AG04449 (cell line): ENCODE results near the gene AKAP6.

Experiments
- CTCF ChIA-PET: fragments of 350-600 bp; formaldehyde crosslinking; extraction: SDS; loops from one replicate; lab custom pipeline; 2021; ENCODE audit warnings: antibody characterized with exemption; lab: Yijun Ruan, JAX
- POLR2A ChIA-PET: fragments of 400-600, 350-600 bp; formaldehyde crosslinking; extraction: SDS; loops from one replicate; lab custom pipeline; 2020; ENCODE audit warnings: antibody characterized with exemption, inconsistent platforms; lab: Yijun Ruan, JAX
- DNase-seq: peaks from one replicate; pipeline ENCODE4 v3.0.0-alpha.2; 2010; ENCODE audit warnings: low read depth, low spot score
- H3K4me3 ChIP-seq: 2 replicates; pipeline ENCODE4 v1.5.1; 2011; ENCODE audit warnings: low read depth, mild to moderate bottlenecking, control low read depth, low read length
- CTCF ChIP-seq: IDR thresholded peaks from one replicate; pipeline ENCODE4 v1.5.1; 2011; ENCODE audit warnings: mild to moderate bottlenecking, moderate library complexity, low read length, control low read depth, inconsistent platforms; ENCODE audit not compliant: insufficient read depth; ENCODE audit errors: missing control alignments

The AKAP6 gene

DNA sequence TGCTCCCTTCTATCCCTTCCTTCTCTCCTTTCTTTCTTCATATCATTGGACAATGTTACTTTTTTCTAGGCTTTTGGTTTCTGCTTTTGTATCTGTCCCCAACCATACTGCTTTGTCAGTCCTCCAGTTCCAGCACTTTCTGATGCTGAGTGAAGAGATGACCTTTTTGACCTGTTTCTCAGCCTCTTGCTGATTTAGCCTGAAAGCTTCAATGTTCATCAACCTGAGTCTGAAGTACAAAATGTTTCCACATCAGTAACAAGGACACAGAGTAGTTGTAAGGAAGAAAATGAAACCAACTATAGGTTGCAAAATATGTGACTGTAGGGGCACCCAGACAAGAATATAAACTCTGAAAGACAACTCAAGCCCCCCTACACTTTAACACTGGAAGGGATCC is 25.2 kb upstream of the AKAP6 start:
- no peak overlapping the region for H3K4me3 ChIP-seq
- DNase-seq = no peak
- CTCF ChIA-PET = interaction anchor here (1.1 to 1.4 kb wide), 2 partner anchors 29 to 53 kb away, joined by 3 read pairs; no protein-coding TSS in a partner anchor
- no peak for TF ChIP-seq CTCF
- POLR2A ChIA-PET = no interaction called here

- CTCF ChIA-PET = interaction anchor here (1.1 to 1.4 kb wide), 2 partner anchors 30 to 53 kb away, joined by 3 read pairs; no protein-coding TSS in a partner anchor
- no peak for DNase-seq
- no peak for TF ChIP-seq CTCF
Measured at GRCh38 chr14:32304296-32304695, 24.8 kb upstream of the AKAP6 start.

DNA sequence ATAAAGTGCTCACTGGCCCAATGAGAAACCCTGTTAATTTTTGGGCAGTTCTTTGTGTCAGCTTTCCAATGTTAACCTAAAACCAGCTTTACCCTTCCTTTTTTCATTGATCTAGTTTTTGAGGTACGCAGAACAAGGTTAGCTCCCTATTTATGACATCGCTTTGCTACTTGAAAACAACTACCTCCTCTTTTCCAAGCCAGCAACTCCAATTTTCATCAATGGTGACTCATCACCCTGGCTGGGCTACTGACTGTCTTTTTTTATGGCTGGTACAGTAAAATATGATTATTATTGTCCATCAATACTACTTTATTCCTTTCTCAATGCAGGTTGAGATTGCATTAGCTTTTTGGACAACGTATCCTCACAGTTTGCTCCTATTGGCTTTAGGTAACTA is 22.5 kb upstream of the AKAP6 start:
- no peak for DNase-seq
- no peak for TF ChIP-seq CTCF
- POLR2A ChIA-PET = no interaction called here

More at GRCh38 chr14:32304296-32304695, 24.8 kb upstream of the AKAP6 start:
- POLR2A ChIA-PET = no interaction called here
- no peak overlapping the region for H3K4me3 ChIP-seq

GRCh38 chr14:32307881-32308582 is 21.1 kb upstream of the AKAP6 start:
- H3K4me3 ChIP-seq = no peak overlapping the region
- ChIA-PET CTCF (interaction anchor here (1.1 kb wide), 1 partner anchor 13 kb away, joined by 3 read pairs; no protein-coding TSS in a partner anchor), POLR2A (no interaction called here)
- DNase-seq = no peak
- no peak for TF ChIP-seq CTCF

More for the DNA sequence above, 22.5 kb upstream of the AKAP6 start:
- CTCF ChIA-PET = interaction anchor here (0.8 to 2.3 kb wide), 2 partner anchors 11 to 380 kb away, joined by 3 to 6 read pairs; no protein-coding TSS in a partner anchor
- no peak overlapping the region for H3K4me3 ChIP-seq

DNA sequence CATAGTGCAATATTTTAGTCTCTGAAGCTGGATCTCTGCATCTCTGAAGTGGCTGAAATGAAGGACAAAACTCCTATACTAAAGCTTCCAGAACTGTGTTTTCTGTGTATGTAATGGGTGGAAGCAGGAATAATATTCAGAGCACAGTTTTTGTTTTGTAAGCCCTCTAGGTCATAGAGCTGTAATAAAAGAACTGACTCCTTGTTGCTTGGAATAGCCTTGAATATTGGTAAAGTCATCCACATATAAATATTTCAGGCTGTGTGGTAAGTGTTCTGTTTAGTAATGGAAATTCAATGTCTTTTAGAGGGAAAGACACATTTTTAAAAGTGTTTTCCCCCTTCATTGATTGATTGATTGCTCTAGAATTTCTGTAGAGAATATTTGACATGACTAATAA is 18.2 kb upstream of the AKAP6 start:
- CTCF ChIA-PET = no interaction called here

More for the DNA sequence above, 18.2 kb upstream of the AKAP6 start:
- TF ChIP-seq CTCF = no peak
- no peak overlapping the region for H3K4me3 ChIP-seq
- POLR2A ChIA-PET = no interaction called here
- no peak for DNase-seq
